GM10266 (cell line): ENCODE measurements around the gene ZNF436.
"Not testable (repeated sequence)": the region's sequence is repeated elsewhere in the genome, so short reads cannot be mapped to it uniquely, and the experiment has no call there.

Source experiments
- DNase-seq: peaks from one replicate; pipeline ENCODE4 v3.0.0; 2012; ENCODE audit errors: extremely low spot score
- TF ChIP-seq, protein P1 (sequence below): IDR thresholded peaks from 2 replicates; pipeline ENCODE4 v1.5.1; 2012; ENCODE audit warnings: mild to moderate bottlenecking, low read depth; ENCODE audit not compliant: control insufficient read depth, insufficient read depth; ENCODE audit errors: missing control alignments

Gene ZNF436

DNA sequence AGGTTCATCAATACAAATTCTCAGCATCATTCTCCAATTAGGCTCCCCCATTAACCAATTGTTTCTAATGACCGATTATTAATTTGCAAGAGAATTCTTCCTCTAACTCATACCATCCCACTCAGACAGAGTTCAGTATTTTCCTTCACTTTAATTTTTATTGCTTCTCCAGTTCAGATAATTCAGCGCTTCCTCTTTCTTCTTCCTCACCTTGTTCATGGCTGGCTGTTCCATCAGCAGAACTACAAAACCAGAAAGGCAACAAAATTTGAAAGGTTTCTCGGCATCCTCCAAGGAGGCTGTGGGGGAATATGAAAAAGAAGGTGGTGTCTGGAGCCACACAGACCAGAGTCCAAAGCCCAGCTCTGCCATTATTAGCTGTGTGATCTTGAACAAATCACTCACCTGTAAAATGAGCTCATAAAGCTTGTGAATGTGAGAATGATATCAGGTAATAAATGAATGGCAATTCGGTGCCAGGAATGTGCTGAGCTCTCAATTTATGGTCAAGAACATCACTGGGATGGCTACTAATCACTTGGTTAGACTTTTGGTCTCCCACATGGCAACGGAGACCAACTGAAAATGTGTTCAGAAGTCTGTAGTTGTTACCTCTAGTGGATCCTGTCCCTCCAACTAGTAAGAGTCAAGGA is 11.7 kb upstream of the ZNF436 start:
- TF ChIP-seq, protein P1, sequence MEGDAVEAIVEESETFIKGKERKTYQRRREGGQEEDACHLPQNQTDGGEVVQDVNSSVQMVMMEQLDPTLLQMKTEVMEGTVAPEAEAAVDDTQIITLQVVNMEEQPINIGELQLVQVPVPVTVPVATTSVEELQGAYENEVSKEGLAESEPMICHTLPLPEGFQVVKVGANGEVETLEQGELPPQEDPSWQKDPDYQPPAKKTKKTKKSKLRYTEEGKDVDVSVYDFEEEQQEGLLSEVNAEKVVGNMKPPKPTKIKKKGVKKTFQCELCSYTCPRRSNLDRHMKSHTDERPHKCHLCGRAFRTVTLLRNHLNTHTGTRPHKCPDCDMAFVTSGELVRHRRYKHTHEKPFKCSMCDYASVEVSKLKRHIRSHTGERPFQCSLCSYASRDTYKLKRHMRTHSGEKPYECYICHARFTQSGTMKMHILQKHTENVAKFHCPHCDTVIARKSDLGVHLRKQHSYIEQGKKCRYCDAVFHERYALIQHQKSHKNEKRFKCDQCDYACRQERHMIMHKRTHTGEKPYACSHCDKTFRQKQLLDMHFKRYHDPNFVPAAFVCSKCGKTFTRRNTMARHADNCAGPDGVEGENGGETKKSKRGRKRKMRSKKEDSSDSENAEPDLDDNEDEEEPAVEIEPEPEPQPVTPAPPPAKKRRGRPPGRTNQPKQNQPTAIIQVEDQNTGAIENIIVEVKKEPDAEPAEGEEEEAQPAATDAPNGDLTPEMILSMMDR = no peak
- DNase-seq = no peak

- DNase-seq = no peak
- TF ChIP-seq, protein P1 = no peak
These were observed 11.1 kb upstream of the ZNF436 start for GRCh38 chr1:23380719-23381118.

DNA sequence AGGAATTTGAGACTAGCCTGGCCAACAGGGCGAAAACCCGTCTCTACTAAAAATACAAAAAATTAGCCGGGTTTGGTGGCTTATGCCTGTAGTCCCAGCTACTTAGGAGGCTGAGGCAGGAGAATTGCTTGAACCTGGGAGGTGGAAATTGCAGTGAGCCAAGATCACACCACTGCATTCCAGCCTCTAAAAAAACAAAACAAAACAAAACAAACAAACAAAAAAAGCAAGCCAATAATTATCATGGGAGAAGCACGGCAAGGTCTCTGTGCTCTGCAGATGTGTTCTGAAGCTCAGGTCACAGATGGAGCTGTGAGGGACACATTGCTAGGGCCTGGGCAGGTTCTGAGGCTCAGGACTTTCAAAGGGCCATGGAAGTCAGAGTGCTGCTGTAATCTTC is 10.6 kb upstream of the ZNF436 start:
- DNase-seq = not testable (repeated sequence)

GRCh38 chr1:23376890-23377811 is 7.5 kb upstream of the ZNF436 start:
- DNase-seq = no peak

GRCh38 chr1:23374079-23374735 is 4.6 kb upstream of the ZNF436 start:
- not testable (repeated sequence) for DNase-seq

More at GRCh38 chr1:23376890-23377811, 7.5 kb upstream of the ZNF436 start:
- TF ChIP-seq, protein P1 = no peak

GRCh38 chr1:23371987-23372880 is 2.6 kb upstream of the ZNF436 start:
- DNase-seq = no peak
- TF ChIP-seq, protein P1 = no peak

DNA sequence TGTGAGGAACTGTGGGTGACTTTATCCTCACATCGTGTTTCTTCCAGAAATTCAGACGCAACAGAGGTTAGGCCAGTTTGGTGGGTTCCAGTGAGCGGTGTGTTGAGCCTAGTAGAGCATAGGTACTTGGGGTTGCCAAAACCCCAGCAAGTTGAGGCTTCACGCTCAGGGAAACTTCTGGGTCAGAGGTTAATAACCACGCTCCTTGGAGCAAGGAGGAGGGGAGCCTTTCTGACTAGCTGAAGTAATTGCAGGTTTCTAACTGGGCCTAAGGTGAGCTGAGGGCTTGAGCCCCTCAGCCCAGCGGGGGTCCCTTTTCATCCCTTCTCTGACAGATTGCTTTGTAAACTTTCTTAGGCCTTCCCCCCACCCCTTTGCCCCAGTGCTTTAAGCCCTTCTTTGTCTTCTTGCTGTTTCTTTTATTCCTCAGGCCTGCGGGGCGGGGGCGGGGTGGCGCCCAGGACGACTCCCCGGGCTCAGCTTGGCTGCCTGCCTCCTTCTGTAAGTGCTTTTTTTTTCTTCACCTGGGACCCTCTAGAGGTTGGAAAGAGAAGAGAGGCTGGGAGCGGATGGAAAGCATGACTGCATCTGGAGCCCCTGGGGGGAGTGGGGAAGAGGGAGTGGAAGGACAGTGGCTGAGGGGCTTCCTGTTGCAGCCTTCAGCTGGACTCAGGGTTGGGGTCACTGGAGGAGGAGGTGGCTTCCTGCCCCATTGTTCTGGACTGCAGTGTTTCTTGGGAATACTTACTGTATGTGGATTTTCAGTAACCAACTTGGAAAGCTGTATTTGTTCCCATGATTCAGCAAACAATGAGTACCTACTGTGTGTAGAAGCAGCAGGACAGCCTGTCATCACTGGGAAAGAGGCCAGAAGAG is 1.3 kb upstream of the ZNF436 start:
- no peak for DNase-seq
- TF ChIP-seq, protein P1 = no peak
